ENCODE measurements around the gene CLDN5. TPM values are rescaled to one million over a fixed set of nuclear protein-coding genes. Genes with fewer than 3 reads are reported as not detected.

CLDN5 gene
- total and polyA plus RNA-seq, 11 donors: 16.8 to 79.0 (median 38.1) TPM

GRCh38 chr22:19559324-19559811, 35.2 kb upstream of the CLDN5 start:
- no peaks in the 10 kb centered on the region for H3K4me1 ChIP-seq
- H3K27ac ChIP-seq: no peak overlapping the region
- no peak overlapping the region for H3K4me3 ChIP-seq
- H3K27me3 ChIP-seq: no peaks in the 10 kb centered on the region
- WGBS, 4 donors: 83 to 85% (median 84%) methylated on average over 9 of the region's 9 CpGs
- H3K36me3 ChIP-seq: no peaks in the 10 kb centered on the region
- DNase-seq: no peak
- H3K9me3 ChIP-seq: peaks cover 0 to 4% (median 0%) of the 10 kb centered on the region in 12 donors
- intact Hi-C loops (cut with DNase I): no loop called here
- TF ChIP-seq POLR2A (IDR thresholded peaks at IDR 0.05) (no peak), CTCF (IDR thresholded peaks at IDR 0.05) (no peak)
- no peak for ATAC-seq

GRCh38 chr22:19556963-19557545, 32.8 kb upstream of the CLDN5 start:
- TF ChIP-seq POLR2A (IDR thresholded peaks at IDR 0.05) (no peak), CTCF (IDR thresholded peaks at IDR 0.05) (no peak)
- H3K4me3 ChIP-seq: no peak overlapping the region
- H3K9me3 ChIP-seq: peaks cover 0 to 6% (median 0%) of the 10 kb centered on the region in 12 donors
- WGBS, 4 donors: 92 to 94% (median 93%) methylated on average over 10 of the region's 10 CpGs
- no peaks in the 10 kb centered on the region for H3K4me1 ChIP-seq
- H3K27ac ChIP-seq: no peak overlapping the region
- ATAC-seq (no peak), DNase-seq (no peak)
- intact Hi-C loops (cut with DNase I): no loop called here
- H3K27me3 ChIP-seq: no peaks in the 10 kb centered on the region
- H3K36me3 ChIP-seq: no peaks in the 10 kb centered on the region

GRCh38 chr22:19555651-19556050, 31.4 kb upstream of the CLDN5 start:
- Histone ChIP-seq H3K27ac (no peak overlapping the region), H3K27me3 (no peaks in the 10 kb centered on the region), H3K4me1 (no peaks in the 10 kb centered on the region), H3K36me3 (no peaks in the 10 kb centered on the region), H3K4me3 (no peak overlapping the region), H3K9me3 (peaks cover 0 to 6% (median 0%) of the 10 kb centered on the region in 12 donors)
- DNase-seq: no peak
- no peak for TF ChIP-seq POLR2A (IDR thresholded peaks at IDR 0.05)
- no peak for TF ChIP-seq CTCF (IDR thresholded peaks at IDR 0.05)
- no peak for ATAC-seq
- WGBS, 4 donors: 82 to 89% (median 85%) methylated on average over 5 to 6 of the region's 6 CpGs
- intact Hi-C loops (cut with DNase I): no loop called here

GRCh38 chr22:19554834-19555404, 30.7 kb upstream of the CLDN5 start:
- no peak overlapping the region for H3K4me3 ChIP-seq
- ATAC-seq (no peak), DNase-seq (no peak)
- H3K27me3 ChIP-seq: no peaks in the 10 kb centered on the region
- TF ChIP-seq POLR2A (IDR thresholded peaks at IDR 0.05) (no peak), CTCF (IDR thresholded peaks at IDR 0.05) (no peak)
- no peaks in the 10 kb centered on the region for H3K4me1 ChIP-seq
- H3K36me3 ChIP-seq: no peaks in the 10 kb centered on the region
- peaks cover 0 to 6% (median 0%) of the 10 kb centered on the region in 12 donors for H3K9me3 ChIP-seq
- intact Hi-C loops (cut with DNase I): no loop called here
- no peak overlapping the region for H3K27ac ChIP-seq
- WGBS, 4 donors: 81 to 86% (median 84%) methylated on average over 12 of the region's 12 CpGs

Measured in heart left ventricle (tissue), 16 donors.